B cell (primary cell): Measurements from ENCODE around the gene CPN1. TPM values are rescaled to one million over a fixed set of nuclear protein-coding genes. Genes with fewer than 3 reads are reported as not detected.

Experiments
- ATAC-seq: fragments of 200-7000 bp; cut with Tn5 transposase; one replicate; pipeline ENCODE4 v1.10.0; 2021; ENCODE audit warnings: low read depth, mild to moderate bottlenecking, moderate number of reproducible peaks, moderate library complexity
- CTCF ChIA-PET: fragments of 350-600 bp; sonication (Branson Sonifier 250); formaldehyde crosslinking; loops from one replicate; lab custom pipeline; 2021; ENCODE audit warnings: antibody characterized with exemption, inconsistent platforms; lab: Charles Lee
- POLR2A ChIA-PET: fragments of 350-600 bp; sonication (Branson Sonifier 250); formaldehyde crosslinking; loops from one replicate; lab custom pipeline; 2021; ENCODE audit warnings: antibody characterized with exemption; lab: Charles Lee
- DNase-seq: peaks from one replicate; pipeline ENCODE4 v3.0.0; 2013
- H2AFZ ChIP-seq: 2 replicates; pipeline ENCODE4 v1.6.1; 2012; ENCODE audit warnings: mild to moderate bottlenecking, low read depth, low read length; ENCODE audit not compliant: insufficient read depth, poor library complexity, severe bottlenecking
- H3K27ac ChIP-seq, 2 donors: 1 replicate in 1 of 2; 2 replicates in 1 of 2; pipeline ENCODE4 v1.5.1; 2012 to 2013; ENCODE audit warnings: low read length in 2 of 2, mild to moderate bottlenecking in 2 of 2, moderate library complexity in 1 of 2
- H3K27me3 ChIP-seq, 4 experiments: fragments of 200-600 bp in 1 of 4; sonication (generic) in 1 of 4; replicated peaks in 1 of 4; 1 replicate in 2 of 4; 2 replicates in 2 of 4; pipeline versions ENCODE4 v1.6.1 to v1.7.0; 2013 to 2016; ENCODE audit warnings: low read length in 3 of 4, mild to moderate bottlenecking in 2 of 4, mixed read lengths in 1 of 4, moderate library complexity in 1 of 4; ENCODE audit not compliant: insufficient read depth in 4 of 4, control insufficient read depth in 3 of 4; ENCODE audit errors: control extremely low read depth in 1 of 4
- H3K36me3 ChIP-seq, 2 experiments: replicated peaks in 1 of 2; 1 replicate in 1 of 2; 2 replicates in 1 of 2; pipeline versions ENCODE4 v1.6.1 to v1.7.1; 2013; ENCODE audit warnings: low read length in 1 of 2; ENCODE audit not compliant: insufficient read depth in 2 of 2, control insufficient read depth in 1 of 2; ENCODE audit errors: control extremely low read depth in 1 of 2, extremely low read depth in 1 of 2
- H3K4me1 ChIP-seq, 2 donors: fragments of 200-600 bp in 1 of 2; sonication (generic) in 1 of 2; 1 replicate in 1 of 2; 2 replicates in 1 of 2; pipeline versions ENCODE4 v1.5.1 to v1.6.1; 2013 to 2017; ENCODE audit warnings: low read length in 2 of 2; ENCODE audit not compliant: control insufficient read depth in 2 of 2, insufficient read depth in 2 of 2
- H3K4me2 ChIP-seq: replicated peaks from 2 replicates; pipeline ENCODE3; 2012; ENCODE audit warnings: mild to moderate bottlenecking, low read depth, low read length; ENCODE audit not compliant: poor library complexity, severe bottlenecking
- H3K4me3 ChIP-seq, 5 experiments: fragments of 200-600 bp in 1 of 5; sonication (generic) in 1 of 5; 1 replicate in 3 of 5; 2 replicates in 2 of 5; pipeline versions ENCODE4 v1.5.1 to v1.7.0; 2011 to 2016; ENCODE audit warnings: low read length in 4 of 5, mild to moderate bottlenecking in 4 of 5, low read depth in 2 of 5, control low read depth in 1 of 5, moderate library complexity in 1 of 5; ENCODE audit not compliant: insufficient read depth in 1 of 5; ENCODE audit errors: control extremely low read depth in 1 of 5, extremely low read depth in 1 of 5
- H3K79me2 ChIP-seq: fragments of 200-600 bp; sonication (generic); one replicate; pipeline ENCODE4 v1.6.0; 2016; ENCODE audit warnings: low read length; ENCODE audit not compliant: control insufficient read depth, insufficient read depth
- H3K9ac ChIP-seq: fragments of 200-600 bp; sonication (generic); 2 replicates; pipeline ENCODE4 v1.6.1; 2017; ENCODE audit warnings: mild to moderate bottlenecking, low read length, moderate library complexity
- H3K9me3 ChIP-seq, 3 donors: one replicate each; pipeline versions ENCODE4 v1.6.1 to v1.7.1; 2013; ENCODE audit warnings: low read length in 2 of 3; ENCODE audit not compliant: control insufficient read depth in 2 of 3, insufficient read depth in 1 of 3; ENCODE audit errors: control extremely low read depth in 1 of 3
- H4K20me1 ChIP-seq: 2 replicates; pipeline ENCODE4 v1.6.0; 2012; ENCODE audit warnings: mild to moderate bottlenecking, low read length; ENCODE audit not compliant: insufficient read depth, control insufficient read depth, poor library complexity, severe bottlenecking
- H3K27ac Mint-ChIP-seq: one replicate; pipeline ENCODE4 v1.8.0; 2021; ENCODE audit warnings: mixed read lengths
- H3K27me3 Mint-ChIP-seq: one replicate; pipeline ENCODE4 v1.8.0; 2021; ENCODE audit warnings: mixed read lengths
- H3K4me1 Mint-ChIP-seq: one replicate; pipeline ENCODE4 v1.8.0; 2021; ENCODE audit warnings: mixed read lengths
- H3K4me3 Mint-ChIP-seq: one replicate; pipeline ENCODE4 v1.8.0; 2021; ENCODE audit warnings: mixed read lengths
- H3K9me3 Mint-ChIP-seq: one replicate; pipeline ENCODE4 v1.8.0; 2022; ENCODE audit warnings: mixed read lengths; ENCODE audit not compliant: insufficient read depth
- EZH2 ChIP-seq: IDR thresholded peaks from 2 replicates; pipeline ENCODE4 v1.6.1; 2012; ENCODE audit warnings: borderline replicate concordance, low read depth, mild to moderate bottlenecking, moderate library complexity, low read length; ENCODE audit not compliant: insufficient read depth, poor library complexity, severe bottlenecking
- WGBS: methylation state at CpG from one replicate; pipeline ENCODE4 v1.1.5; 2013; ENCODE audit warnings: missing lambda C conversion rate; ENCODE audit not compliant: insufficient coverage; 5-methylcytosine and 5-hydroxymethylcytosine counted together
- intact Hi-C: fragments of 100-400 bp; cut with micrococcal nuclease; formaldehyde crosslinking; loops from one replicate; pipeline ENCODE4 v1.10.0; 2022
- polyA plus RNA-seq: library from polyadenylated mRNA; depleted of rRNA; stranded (reverse); fragments of >200 nt; gene quantifications from 2 replicates; pipeline ENCODE4 v1.2.3, GENCODE V29; 2012
- total RNA-seq, 2 donors: library from RNA; stranded (reverse); fragments of 120-200 nt in 1 of 2; gene quantifications; 1 replicate in 1 of 2; 2 replicates in 1 of 2; pipeline versions ENCODE4 v1.2.3 to v1.2.4, GENCODE V29; 2013 to 2022
- TF ChIP-seq, protein P1 (sequence below): fragments of 200-600 bp; IDR thresholded peaks from one replicate; pipeline ENCODE4 v1.8.0; 2022; ENCODE audit warnings: antibody characterized with exemption, mild to moderate bottlenecking

Gene CPN1
- total and polyA plus RNA-seq, 2 donors (not counting 1 experiment from before 2014, with no cell fraction given) = not detected

DNA sequence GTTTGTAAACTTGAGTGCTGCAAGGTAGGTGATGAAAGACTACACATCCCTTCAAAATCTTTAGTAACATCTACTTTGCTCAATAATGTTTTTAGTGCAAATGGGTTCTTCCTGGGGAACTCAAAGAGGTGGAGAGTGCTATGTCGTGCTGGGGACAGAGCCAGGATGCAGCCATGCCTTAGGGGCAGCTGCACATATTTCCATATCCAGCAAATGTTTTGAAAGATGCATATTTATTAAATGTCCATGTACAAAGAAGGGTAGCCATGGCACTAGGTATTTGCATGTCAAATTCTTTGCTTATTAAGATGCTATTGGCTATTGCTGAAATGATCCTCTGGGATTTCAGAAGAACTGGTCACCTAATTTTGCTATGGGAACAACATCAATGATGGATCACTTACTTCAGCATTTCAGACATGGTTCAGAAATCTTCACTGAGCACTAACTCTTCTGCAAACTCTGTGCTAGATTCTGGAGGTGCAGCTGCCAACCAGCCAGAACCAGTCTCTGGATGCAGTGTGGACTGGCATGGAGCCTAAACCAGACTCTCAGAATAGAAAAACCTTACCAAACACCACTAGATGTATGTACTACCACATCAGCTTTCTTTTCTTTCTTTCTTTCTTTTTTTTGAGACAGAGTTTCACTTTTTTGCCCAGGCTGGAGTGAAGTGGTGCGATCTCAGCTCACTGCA, 40.2 kb downstream of the CPN1 start:
- Mint-ChIP-seq H3K4me1 (peaks cover 4% of the 10 kb centered on the region), H3K4me3 (no peak overlapping the region), H3K27me3 (peaks cover 14% of the 10 kb centered on the region), H3K9me3 (no peaks in the 10 kb centered on the region), H3K27ac (no peak overlapping the region)
- intact Hi-C loops = no loop called here
- Histone ChIP-seq H2AFZ (no peak overlapping the region), H3K36me3 (no peaks in the 10 kb centered on the region), H3K9ac (no peak overlapping the region), H3K27ac (no peak overlapping the region), H3K4me2 (no peak overlapping the region), H3K79me2 (no peaks in the 10 kb centered on the region), H3K4me1 (peaks cover 0 to 7% of the 10 kb centered on the region in 2 donors), H3K27me3 (no peaks in the 10 kb centered on the region), H4K20me1 (no peaks in the 10 kb centered on the region), H3K4me3 (no peak overlapping the region), H3K9me3 (no peaks in the 10 kb centered on the region)
- no peak for DNase-seq
- ATAC-seq = no peak
- no peak for TF ChIP-seq EZH2
- TF ChIP-seq, protein P1, sequence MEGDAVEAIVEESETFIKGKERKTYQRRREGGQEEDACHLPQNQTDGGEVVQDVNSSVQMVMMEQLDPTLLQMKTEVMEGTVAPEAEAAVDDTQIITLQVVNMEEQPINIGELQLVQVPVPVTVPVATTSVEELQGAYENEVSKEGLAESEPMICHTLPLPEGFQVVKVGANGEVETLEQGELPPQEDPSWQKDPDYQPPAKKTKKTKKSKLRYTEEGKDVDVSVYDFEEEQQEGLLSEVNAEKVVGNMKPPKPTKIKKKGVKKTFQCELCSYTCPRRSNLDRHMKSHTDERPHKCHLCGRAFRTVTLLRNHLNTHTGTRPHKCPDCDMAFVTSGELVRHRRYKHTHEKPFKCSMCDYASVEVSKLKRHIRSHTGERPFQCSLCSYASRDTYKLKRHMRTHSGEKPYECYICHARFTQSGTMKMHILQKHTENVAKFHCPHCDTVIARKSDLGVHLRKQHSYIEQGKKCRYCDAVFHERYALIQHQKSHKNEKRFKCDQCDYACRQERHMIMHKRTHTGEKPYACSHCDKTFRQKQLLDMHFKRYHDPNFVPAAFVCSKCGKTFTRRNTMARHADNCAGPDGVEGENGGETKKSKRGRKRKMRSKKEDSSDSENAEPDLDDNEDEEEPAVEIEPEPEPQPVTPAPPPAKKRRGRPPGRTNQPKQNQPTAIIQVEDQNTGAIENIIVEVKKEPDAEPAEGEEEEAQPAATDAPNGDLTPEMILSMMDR = no peak
- ChIA-PET POLR2A (no interaction called here), CTCF (interaction anchor here (0.9 to 18.9 kb wide), 2 partner anchors 20 to 191 kb away, joined by 3 to 525 read pairs; no protein-coding TSS in a partner anchor)
- no CpG with 5 or more reads among the region's 2 CpGs for WGBS

DNA sequence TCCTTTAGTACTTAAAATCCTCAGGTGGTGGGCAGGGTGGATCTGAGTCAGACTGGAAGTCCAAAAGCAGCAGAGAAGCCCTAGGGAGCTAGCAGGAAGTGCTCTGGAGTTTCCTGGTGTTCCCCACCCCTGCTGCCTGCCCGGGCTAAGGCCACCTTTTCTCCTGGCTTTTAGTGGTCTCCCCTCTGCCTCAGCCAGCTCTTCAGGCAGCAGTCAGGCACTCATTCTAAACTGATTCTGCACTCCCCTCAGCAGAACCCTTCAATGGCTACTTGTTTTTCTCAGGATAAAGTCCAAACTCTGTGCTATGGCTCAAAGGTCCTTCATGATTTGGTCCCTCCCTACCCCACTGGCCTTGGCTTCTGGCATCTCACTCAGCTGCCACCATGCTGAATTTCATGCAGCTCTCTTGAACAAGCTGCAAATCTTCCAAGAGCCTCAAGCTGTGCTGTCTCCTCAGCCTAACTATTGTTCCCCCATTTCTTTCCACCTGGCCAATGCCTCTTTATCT, 43.1 kb downstream of the CPN1 start:
- ChIA-PET POLR2A (no interaction called here), CTCF (interaction anchor here (1.0 to 18.9 kb wide), 2 partner anchors 17 to 189 kb away, joined by 3 to 525 read pairs; no protein-coding TSS in a partner anchor)
- H3K9ac ChIP-seq = no peak overlapping the region
- no peak overlapping the region for H3K4me3 Mint-ChIP-seq
- peaks cover 0 to 4% of the 10 kb centered on the region in 2 donors for H3K4me1 ChIP-seq
- H4K20me1 ChIP-seq = no peaks in the 10 kb centered on the region
- intact Hi-C loops = no loop called here
- no peak overlapping the region for H2AFZ ChIP-seq
- H3K27me3 Mint-ChIP-seq = peaks cover 16% of the 10 kb centered on the region
- no peaks in the 10 kb centered on the region for H3K9me3 ChIP-seq
- no peaks in the 10 kb centered on the region for H3K27me3 ChIP-seq
- H3K27ac Mint-ChIP-seq = no peak overlapping the region
- peaks cover 2% of the 10 kb centered on the region for H3K4me1 Mint-ChIP-seq
- no peak overlapping the region for H3K27ac ChIP-seq
- no peaks in the 10 kb centered on the region for H3K79me2 ChIP-seq
- TF ChIP-seq, protein P1 = no peak
- no peak for TF ChIP-seq EZH2
- no peaks in the 10 kb centered on the region for H3K36me3 ChIP-seq
- ATAC-seq = no peak
- H3K4me3 ChIP-seq = no peak overlapping the region
- no peak for DNase-seq
- no peaks in the 10 kb centered on the region for H3K9me3 Mint-ChIP-seq
- WGBS = 0% methylated on average over 1 of the region's 1 CpG
- no peak overlapping the region for H3K4me2 ChIP-seq
